Cerebellar cortex (tissue), 1 donor: ENCODE measurements around the gene FAM3D.

Experiments used
- DNase-seq: peaks from one replicate; pipeline ENCODE4 v3.0.0-alpha.2; 2015; ENCODE audit warnings: low spot score

Gene FAM3D

GRCh38 chr3:58627570-58627885 is 39.0 kb downstream of the FAM3D start:
- DNase-seq = peak; percentile 75

DNA sequence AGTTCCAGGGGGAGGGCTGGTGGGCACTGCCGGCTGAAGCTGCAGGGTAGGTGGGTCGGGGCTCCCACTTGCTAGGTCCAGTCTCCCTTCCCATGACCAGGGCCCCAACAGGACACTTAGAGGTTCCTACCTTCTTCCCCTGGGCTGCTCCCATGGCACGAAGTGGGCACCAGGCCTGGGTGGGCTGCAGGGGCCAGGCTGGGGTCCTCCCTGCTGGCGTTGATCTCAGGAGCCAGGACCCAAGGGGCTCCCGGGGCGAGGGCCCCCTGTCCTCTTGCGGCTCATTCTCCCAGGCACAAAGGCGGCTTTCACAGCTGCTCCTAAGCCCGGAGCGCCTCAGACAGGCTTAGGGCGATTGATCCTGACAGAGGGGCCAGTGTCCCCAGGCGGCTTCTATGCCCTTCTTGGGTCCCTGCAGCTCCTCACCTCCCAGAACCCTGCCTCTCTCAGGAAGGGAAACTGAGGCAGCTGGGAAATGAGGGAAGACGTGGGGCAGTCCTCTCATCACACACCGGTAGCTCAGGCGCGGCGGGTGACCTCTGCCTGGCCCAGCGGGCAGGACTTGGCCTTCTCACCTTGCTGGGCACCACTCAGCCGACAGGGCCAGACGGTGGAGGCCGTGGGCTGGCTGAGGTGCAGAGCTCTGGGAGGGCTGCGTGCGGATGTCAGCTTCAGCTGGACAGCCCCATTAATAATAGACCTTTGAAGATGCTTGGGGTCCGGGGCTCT is 39.6 kb downstream of the FAM3D start:
- DNase-seq = no peak

DNA sequence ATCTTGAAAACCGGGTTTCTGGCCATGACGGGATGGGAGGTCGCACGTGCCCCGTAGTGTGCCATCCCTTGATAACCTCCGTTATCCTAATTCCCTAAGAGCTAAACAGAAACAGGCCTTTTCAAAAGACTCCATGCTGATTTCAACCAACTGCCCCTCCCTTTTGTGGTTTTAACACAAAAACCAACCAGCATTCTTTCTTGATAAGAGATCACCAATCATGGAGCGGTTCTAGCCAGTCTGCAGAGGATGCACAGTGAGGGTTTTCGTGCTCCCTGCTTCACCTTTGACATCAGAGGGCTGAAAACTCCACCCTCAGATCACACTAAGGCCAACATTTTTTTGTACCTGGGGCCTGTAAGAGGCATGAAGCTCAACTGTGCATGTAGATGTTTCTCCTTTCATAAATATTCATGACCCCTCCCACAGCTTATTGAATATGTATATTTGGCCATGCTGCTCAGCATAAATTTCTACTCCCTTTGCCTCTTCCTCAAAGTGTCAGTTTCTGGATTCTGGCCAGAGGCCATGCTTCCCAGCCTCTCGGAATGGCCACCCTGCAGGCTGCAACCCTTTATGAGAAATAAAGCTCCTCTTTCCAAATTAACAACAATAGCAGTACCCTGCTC is 41.3 kb downstream of the FAM3D start:
- no peak for DNase-seq

- no peak for DNase-seq
Observed at GRCh38 chr3:58624550-58624949, 42.0 kb downstream of the FAM3D start.

DNA sequence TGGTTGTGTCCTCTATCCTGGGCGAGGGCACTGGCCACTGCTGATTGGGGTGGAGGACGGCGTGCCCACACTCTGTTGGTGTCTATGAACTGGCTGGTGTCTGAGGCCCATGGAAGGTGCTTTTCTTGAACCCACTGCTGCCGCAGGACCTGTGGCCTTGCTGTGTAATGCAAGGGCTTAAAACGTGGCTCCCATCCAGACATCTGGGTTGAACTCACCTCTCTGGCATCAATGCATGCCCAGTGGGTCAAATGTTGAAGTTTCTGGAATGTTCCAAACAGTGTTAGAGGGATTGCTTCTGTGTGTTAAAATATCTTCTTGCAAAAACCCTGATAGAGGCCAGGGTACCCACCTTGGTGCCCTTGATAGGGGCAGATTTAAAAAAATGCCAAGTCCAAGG is 42.6 kb downstream of the FAM3D start:
- no peak for DNase-seq

GRCh38 chr3:58623478-58623877 is 43.1 kb downstream of the FAM3D start:
- no peak for DNase-seq

GRCh38 chr3:58622892-58623291 is 43.7 kb downstream of the FAM3D start:
- no peak for DNase-seq

DNA sequence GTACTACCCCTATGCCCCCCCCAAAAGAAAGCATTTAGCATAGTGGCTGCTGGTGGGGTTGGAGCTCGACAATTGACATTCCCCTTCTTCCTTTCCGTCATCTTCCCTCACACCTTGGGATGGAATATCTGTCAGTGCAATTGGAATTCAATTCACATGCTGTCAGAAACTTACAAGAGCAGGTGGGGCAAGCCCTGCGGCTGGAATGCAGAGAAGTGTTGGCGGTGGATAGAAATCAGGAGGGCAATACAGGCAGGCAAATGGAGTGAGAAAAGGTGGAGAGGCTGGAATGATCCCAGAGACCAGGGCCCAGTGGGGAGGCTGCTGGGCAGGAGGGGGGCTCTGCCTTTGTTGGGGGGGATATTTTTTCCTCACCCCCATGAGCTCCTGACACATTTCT is 44.1 kb downstream of the FAM3D start:
- no peak for DNase-seq

GRCh38 chr3:58621086-58621830 is 45.3 kb downstream of the FAM3D start:
- no peak for DNase-seq

DNA sequence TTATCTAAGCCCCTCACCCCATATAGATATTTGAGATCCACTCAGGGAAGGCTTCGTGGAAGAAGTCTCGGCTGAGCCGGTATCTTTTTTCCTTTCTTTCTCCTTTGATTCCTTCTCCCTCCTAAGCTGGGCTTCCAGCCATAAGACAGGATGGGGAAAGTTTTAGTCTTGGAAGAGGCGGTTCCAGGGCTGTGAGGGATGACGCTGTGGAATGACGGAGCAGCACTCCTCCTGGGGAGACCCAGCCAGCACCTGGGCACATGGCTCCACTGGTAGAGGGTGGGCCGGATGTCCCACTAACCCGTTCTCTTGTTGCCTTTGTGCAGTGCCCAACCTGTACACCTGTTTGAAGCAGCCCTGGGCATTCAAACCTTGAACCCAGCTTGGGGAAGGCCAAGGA is 46.2 kb downstream of the FAM3D start:
- no peak for DNase-seq

- DNase-seq = no peak
Observed at GRCh38 chr3:58617338-58617761, 49.2 kb downstream of the FAM3D start.

DNA sequence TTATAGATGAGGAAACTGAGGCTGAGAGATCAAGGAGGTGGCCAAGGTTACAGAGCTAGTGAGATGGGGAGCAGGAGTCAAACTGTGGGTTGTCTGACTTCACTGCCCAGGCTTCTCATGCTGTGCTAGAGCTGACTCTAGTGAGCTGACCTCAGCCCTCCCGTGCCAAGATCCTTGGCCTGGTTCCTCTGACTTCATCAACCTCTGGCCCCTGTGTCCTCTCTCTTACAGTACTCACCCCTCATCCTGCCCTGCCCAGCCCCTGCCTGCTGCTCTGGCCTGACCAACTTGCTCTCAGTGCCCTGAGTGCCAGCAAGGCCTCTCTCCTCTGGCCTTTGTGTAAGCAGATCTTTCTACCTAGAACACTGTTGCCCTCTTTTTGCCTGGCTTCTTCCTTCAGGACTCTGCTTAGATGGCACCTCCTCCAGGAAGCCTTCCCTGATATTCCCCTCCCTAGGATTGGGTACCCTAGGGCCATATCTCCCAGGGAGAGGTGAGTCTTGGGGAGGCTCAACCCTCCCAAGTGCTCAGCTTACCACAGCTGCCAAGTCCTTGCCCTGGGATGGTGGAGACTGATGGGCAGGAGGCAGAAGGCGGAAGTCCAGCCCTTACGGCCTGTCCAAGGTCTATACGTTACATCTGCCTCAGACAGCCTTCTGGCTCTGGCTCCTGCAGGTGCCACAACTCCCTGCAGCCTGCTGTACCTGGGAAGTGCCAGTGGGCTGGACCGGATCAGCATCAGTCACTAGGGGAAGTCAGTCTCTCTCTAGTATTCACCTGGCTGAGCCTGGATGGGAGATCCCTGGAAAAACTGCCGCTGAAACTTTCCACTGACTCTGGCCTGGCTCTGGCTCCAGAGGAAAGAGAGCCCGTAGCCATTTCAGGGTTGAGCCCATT is 53.1 kb downstream of the FAM3D start:
- DNase-seq = no peak

GRCh38 chr3:58612830-58613229 is 53.7 kb downstream of the FAM3D start:
- DNase-seq = no peak

DNA sequence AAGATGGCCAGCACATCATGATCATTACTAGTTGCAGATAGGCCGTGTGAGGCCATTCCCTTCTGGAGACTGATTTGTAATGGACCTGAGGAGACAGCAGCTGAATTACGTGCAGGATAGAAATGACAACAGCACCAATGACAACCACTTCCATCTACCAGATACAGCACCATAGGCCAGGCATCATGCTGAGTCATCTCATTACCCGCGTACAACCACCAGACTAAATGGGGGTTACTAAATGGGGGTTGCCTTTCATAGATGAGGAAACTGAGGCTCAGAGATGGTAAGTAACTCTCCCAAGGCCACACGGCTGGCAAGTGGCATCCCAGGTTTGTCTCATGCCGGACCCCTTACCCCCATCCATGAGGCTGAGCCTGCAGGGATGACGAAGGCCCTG is 56.6 kb downstream of the FAM3D start:
- DNase-seq = no peak

- peak; percentile 96 for DNase-seq
Observed at GRCh38 chr3:58608648-58609047, 57.9 kb downstream of the FAM3D start.

GRCh38 chr3:58607816-58608215 is 58.8 kb downstream of the FAM3D start:
- DNase-seq = no peak

GRCh38 chr3:58606693-58607092 is 59.9 kb downstream of the FAM3D start:
- DNase-seq = no peak

DNA sequence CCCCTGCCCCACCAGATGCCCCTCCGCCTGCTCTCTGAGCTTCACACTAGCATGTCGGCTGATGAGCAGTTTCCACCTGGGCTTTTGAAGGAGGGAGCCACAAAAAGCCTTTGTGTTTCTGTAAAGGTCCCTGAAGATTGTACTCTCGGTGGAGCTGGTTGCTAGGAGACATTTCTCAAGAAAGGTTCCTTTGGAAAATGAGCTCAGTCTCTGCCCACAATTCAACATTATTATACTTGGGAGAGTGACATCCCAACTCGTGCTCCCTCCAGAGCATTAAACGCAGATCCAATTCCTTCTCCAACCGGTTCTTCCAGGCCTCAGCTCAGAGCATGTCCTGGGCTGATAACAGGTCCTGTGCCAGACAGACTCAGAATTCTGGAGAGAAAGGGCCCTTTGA is 62.5 kb downstream of the FAM3D start:
- DNase-seq = no peak

- DNase-seq = no peak
Observed at GRCh38 chr3:58603606-58604005, 63.0 kb downstream of the FAM3D start.

- DNase-seq = no peak
Observed at GRCh38 chr3:58597770-58598310, 68.7 kb downstream of the FAM3D start.

- no peak for DNase-seq
Observed at GRCh38 chr3:58596834-58597518, 69.6 kb downstream of the FAM3D start.
